ENCODE measurements around the gene CALCOCO1. TPM values are rescaled to one million over a fixed set of nuclear protein-coding genes. Genes with fewer than 3 reads are reported as not detected.

CALCOCO1 gene
- total and polyA plus RNA-seq, 7 experiments from 2014 or later: 58.7 to 175 (median 90.7) TPM

DNA sequence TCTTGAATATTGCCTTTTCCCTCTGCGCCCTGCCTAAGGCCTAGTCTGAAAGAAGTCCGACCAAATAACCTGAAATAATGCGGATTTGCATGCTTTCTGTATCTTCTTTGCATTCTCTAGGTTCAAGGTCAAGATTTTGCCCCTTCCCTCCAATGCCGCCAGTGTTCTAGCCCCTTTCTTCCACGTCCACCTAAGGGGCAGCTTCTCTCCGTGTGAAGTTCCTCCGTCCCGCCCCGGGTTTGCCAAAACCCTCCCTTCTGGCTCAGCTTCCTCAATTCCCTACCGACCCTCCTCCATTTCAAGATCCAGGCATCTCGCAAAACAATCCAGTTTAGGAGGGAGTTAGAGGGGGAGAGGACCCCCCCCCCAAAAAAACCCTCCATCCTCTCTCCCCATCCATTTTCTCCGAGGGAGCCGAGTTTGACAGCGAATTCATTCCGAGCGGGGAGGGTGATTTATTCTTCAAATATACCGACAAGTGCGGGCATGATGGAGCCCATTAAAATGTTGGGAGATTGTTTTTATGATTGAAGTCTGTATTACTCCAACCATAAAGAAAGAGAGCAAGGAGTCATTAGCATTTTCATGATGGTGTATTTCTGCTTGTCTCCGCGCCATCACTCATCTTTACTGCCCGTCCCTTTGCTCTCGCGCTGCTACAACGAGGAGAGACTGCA lies 30.5 kb downstream of the CALCOCO1 start:
- Histone ChIP-seq H3K4me1 (ENCODE audit: control insufficient read depth in 2 of 2, insufficient read depth in 2 of 2, low read length in 2 of 2) (peaks cover 7 to 23% of the 10 kb centered on the region in 2 donors), H3K27me3 (ENCODE audit: control insufficient read depth in 2 of 2, insufficient read depth in 2 of 2, low read length in 2 of 2) (peaks cover 26 to 30% of the 10 kb centered on the region in 2 donors), H3K9me3 (ENCODE audit: control insufficient read depth in 2 of 3, low read length in 3 of 3) (no peaks in the 10 kb centered on the region), H3K27ac (ENCODE audit: low read depth, low read length) (no peak overlapping the region), H3K36me3 (ENCODE audit: control insufficient read depth in 2 of 3, insufficient read depth in 3 of 3, low read length in 3 of 3) (no peaks in the 10 kb centered on the region), H3K4me3 (ENCODE audit: low read length) (no peak overlapping the region)
- ChIA-PET CTCF (interaction anchor here (1.1 to 9.1 kb wide), 2 partner anchors 48 to 59 kb away, joined by 3 to 143 read pairs; no protein-coding TSS in a partner anchor), POLR2A (no interaction called here)
- intact Hi-C loops (cut with micrococcal nuclease): loop anchor here in 1 of 2 donors (2.0 kb wide), 1 partner anchor 30 kb away; the partner anchor contains the start of gene CALCOCO1
- Mint-ChIP-seq H3K36me3 (peaks cover 0 to 6% (median under 1%) of the 10 kb centered on the region in 5 donors), H3K4me3 (peak overlapping the region; percentile 12 to 88 (median 78)), H3K4me1 (peaks cover 26 to 33% (median 30%) of the 10 kb centered on the region in 7 donors), H3K27me3 (peaks cover 83 to 92% (median 86%) of the 10 kb centered on the region in 5 donors), H3K9me3 (peaks cover 0 to 2% (median 0%) of the 10 kb centered on the region in 11 donors), H3K27ac (no peak overlapping the region)
- ATAC-seq (no peak), DNase-seq (no peak)

GRCh38 chr12:53696285-53696654 lies 31.0 kb downstream of the CALCOCO1 start:
- H3K36me3 ChIP-seq (ENCODE audit: control insufficient read depth in 2 of 3, insufficient read depth in 3 of 3, low read length in 3 of 3): no peaks in the 10 kb centered on the region
- peaks cover 26 to 30% of the 10 kb centered on the region in 2 donors for H3K27me3 ChIP-seq (ENCODE audit: control insufficient read depth in 2 of 2, insufficient read depth in 2 of 2, low read length in 2 of 2)
- intact Hi-C loops (cut with micrococcal nuclease): loop anchor here in 1 of 2 donors (2.0 kb wide), 1 partner anchor 31 kb away; the partner anchor contains the start of gene CALCOCO1
- no peaks in the 10 kb centered on the region for H3K9me3 ChIP-seq (ENCODE audit: control insufficient read depth in 2 of 3, low read length in 3 of 3)
- CTCF ChIA-PET: interaction anchor here (9.1 kb wide), 1 partner anchor 49 kb away, joined by 143 read pairs; no protein-coding TSS in a partner anchor
- peaks cover 0 to 5% (median 3%) of the 10 kb centered on the region in 11 donors for H3K9me3 Mint-ChIP-seq
- DNase-seq: no peak
- no peak for ATAC-seq
- H3K4me1 Mint-ChIP-seq: peaks cover 26 to 33% (median 30%) of the 10 kb centered on the region in 7 donors
- peaks cover 7 to 23% of the 10 kb centered on the region in 2 donors for H3K4me1 ChIP-seq (ENCODE audit: control insufficient read depth in 2 of 2, insufficient read depth in 2 of 2, low read length in 2 of 2)
- H3K27ac ChIP-seq (ENCODE audit: low read depth, low read length): no peak overlapping the region
- POLR2A ChIA-PET: no interaction called here
- H3K27me3 Mint-ChIP-seq: peaks cover 80 to 91% (median 86%) of the 10 kb centered on the region in 5 donors
- H3K27ac Mint-ChIP-seq: no peak overlapping the region
- H3K4me3 ChIP-seq (ENCODE audit: low read length): no peak overlapping the region
- peaks cover 0 to 9% (median 4%) of the 10 kb centered on the region in 5 donors for H3K36me3 Mint-ChIP-seq
- peak overlapping the region; percentile 12 to 88 (median 78) for H3K4me3 Mint-ChIP-seq

GRCh38 chr12:53695152-53696145 lies 31.8 kb downstream of the CALCOCO1 start:
- Histone ChIP-seq H3K4me1 (ENCODE audit: control insufficient read depth in 2 of 2, insufficient read depth in 2 of 2, low read length in 2 of 2) (peaks cover 7 to 23% of the 10 kb centered on the region in 2 donors), H3K27ac (ENCODE audit: low read depth, low read length) (no peak overlapping the region), H3K4me3 (ENCODE audit: low read length) (no peak overlapping the region), H3K36me3 (ENCODE audit: control insufficient read depth in 2 of 3, insufficient read depth in 3 of 3, low read length in 3 of 3) (no peaks in the 10 kb centered on the region), H3K9me3 (ENCODE audit: control insufficient read depth in 2 of 3, low read length in 3 of 3) (no peaks in the 10 kb centered on the region), H3K27me3 (ENCODE audit: control insufficient read depth in 2 of 2, insufficient read depth in 2 of 2, low read length in 2 of 2) (peaks cover 26 to 30% of the 10 kb centered on the region in 2 donors)
- peaks cover 0 to 9% (median 4%) of the 10 kb centered on the region in 5 donors for H3K36me3 Mint-ChIP-seq
- peak; percentile 63 for ATAC-seq
- CTCF ChIA-PET: interaction anchor here (0.6 to 9.1 kb wide), 2 partner anchors 35 to 49 kb away, joined by 4 to 143 read pairs; no protein-coding TSS in a partner anchor
- H3K4me3 Mint-ChIP-seq: peak overlapping the region; percentile 70 to 88 (median 82)
- peaks cover 26 to 33% (median 30%) of the 10 kb centered on the region in 7 donors for H3K4me1 Mint-ChIP-seq
- DNase-seq: peak in 3 of 9 donors; percentile 12 to 50 (median 24)
- intact Hi-C loops (cut with micrococcal nuclease): loop anchor here in 1 of 2 donors (2.0 kb wide), 2 partner anchors 19 to 31 kb away; partner anchors contain the start of genes ATP5MC2 and CALCOCO1
- H3K27ac Mint-ChIP-seq: no peak overlapping the region
- H3K27me3 Mint-ChIP-seq: peaks cover 79 to 88% (median 81%) of the 10 kb centered on the region in 5 donors
- peaks cover 0 to 7% (median 3%) of the 10 kb centered on the region in 11 donors for H3K9me3 Mint-ChIP-seq
- POLR2A ChIA-PET: interaction anchor here (1.2 to 1.5 kb wide), 2 partner anchors 19 to 31 kb away, joined by 3 read pairs; partner anchors contain the start of gene ATP5MC2

GRCh38 chr12:53694756-53695151 lies 32.5 kb downstream of the CALCOCO1 start:
- Histone ChIP-seq H3K4me3 (ENCODE audit: low read length) (no peak overlapping the region), H3K9me3 (ENCODE audit: control insufficient read depth in 2 of 3, low read length in 3 of 3) (no peaks in the 10 kb centered on the region), H3K27ac (ENCODE audit: low read depth, low read length) (no peak overlapping the region), H3K36me3 (ENCODE audit: control insufficient read depth in 2 of 3, insufficient read depth in 3 of 3, low read length in 3 of 3) (no peaks in the 10 kb centered on the region), H3K27me3 (ENCODE audit: control insufficient read depth in 2 of 2, insufficient read depth in 2 of 2, low read length in 2 of 2) (peaks cover 26 to 30% of the 10 kb centered on the region in 2 donors), H3K4me1 (ENCODE audit: control insufficient read depth in 2 of 2, insufficient read depth in 2 of 2, low read length in 2 of 2) (peaks cover 7 to 23% of the 10 kb centered on the region in 2 donors)
- ChIA-PET POLR2A (interaction anchor here (1.2 to 1.5 kb wide), 2 partner anchors 19 to 32 kb away, joined by 3 read pairs; partner anchors contain the start of gene ATP5MC2), CTCF (interaction anchor here (0.6 to 9.1 kb wide), 2 partner anchors 36 to 50 kb away, joined by 4 to 143 read pairs; no protein-coding TSS in a partner anchor)
- H3K36me3 Mint-ChIP-seq: peaks cover 0 to 9% (median 4%) of the 10 kb centered on the region in 5 donors
- ATAC-seq: no peak
- intact Hi-C loops (cut with micrococcal nuclease): loop anchor here in 1 of 2 donors (2.0 kb wide), 1 partner anchor 18 kb away; the partner anchor contains the start of gene ATP5MC2
- H3K27ac Mint-ChIP-seq: no peak overlapping the region
- H3K4me1 Mint-ChIP-seq: peaks cover 26 to 33% (median 30%) of the 10 kb centered on the region in 7 donors
- DNase-seq: no peak
- peaks cover 0 to 7% (median 3%) of the 10 kb centered on the region in 11 donors for H3K9me3 Mint-ChIP-seq
- peaks cover 72 to 88% (median 74%) of the 10 kb centered on the region in 5 donors for H3K27me3 Mint-ChIP-seq
- H3K4me3 Mint-ChIP-seq: peak overlapping the region; percentile 70 to 88 (median 82)

- no peaks in the 10 kb centered on the region for H3K36me3 ChIP-seq (ENCODE audit: control insufficient read depth in 2 of 3, insufficient read depth in 3 of 3, low read length in 3 of 3)
- Mint-ChIP-seq H3K9me3 (peaks cover 0 to 7% (median 3%) of the 10 kb centered on the region in 11 donors), H3K4me1 (peaks cover 0 to 1% (median 0%) of the 10 kb centered on the region in 7 donors), H3K27me3 (peaks cover 15 to 44% (median 25%) of the 10 kb centered on the region in 5 donors), H3K27ac (no peak overlapping the region), H3K4me3 (no peak overlapping the region), H3K36me3 (peaks cover 0 to 4% (median 3%) of the 10 kb centered on the region in 5 donors)
- intact Hi-C loops (cut with micrococcal nuclease): no loop called here
- no peak overlapping the region for H3K27ac ChIP-seq (ENCODE audit: low read depth, low read length)
- H3K4me1 ChIP-seq (ENCODE audit: control insufficient read depth in 2 of 2, insufficient read depth in 2 of 2, low read length in 2 of 2): no peaks in the 10 kb centered on the region
- no peak for ATAC-seq
- H3K9me3 ChIP-seq (ENCODE audit: control insufficient read depth in 2 of 3, low read length in 3 of 3): no peaks in the 10 kb centered on the region
- POLR2A ChIA-PET: no interaction called here
- no peak overlapping the region for H3K4me3 ChIP-seq (ENCODE audit: low read length)
- no peak for DNase-seq
- CTCF ChIA-PET: interaction anchor here (1.4 kb wide), 1 partner anchor 12 kb away, joined by 4 read pairs; the partner anchor contains the start of gene ATP5MC2
- peaks cover 0 to 3% of the 10 kb centered on the region in 2 donors for H3K27me3 ChIP-seq (ENCODE audit: control insufficient read depth in 2 of 2, insufficient read depth in 2 of 2, low read length in 2 of 2)
These were observed 39.1 kb downstream of the CALCOCO1 start for GRCh38 chr12:53688134-53688533.

Measured in naive thymus-derived CD4-positive, alpha-beta T cell (primary cell).